Natural killer cell (primary cell): Measurements from ENCODE around the gene KRTAP5-3. TPM values are rescaled to one million over a fixed set of nuclear protein-coding genes. Genes with fewer than 3 reads are reported as not detected.

Source experiments
- ATAC-seq, 3 donors: fragments of 150-1000 bp in 2 of 3; fragments of 200-7000 bp in 1 of 3; cut with Tn5 transposase; 1 replicate in 1 of 3; 2 replicates in 2 of 3; pipeline ENCODE4 v1.10.0; 2021; ENCODE audit warnings: mild to moderate bottlenecking in 2 of 3, moderate library complexity in 2 of 3
- DNase-seq, 2 donors: peaks; one replicate each; pipeline versions ENCODE4 v3.0.0 to v3.0.0-alpha.2; 2013 to 2021; ENCODE audit warnings: mixed read lengths in 1 of 2
- H3K27ac ChIP-seq: one replicate; pipeline ENCODE4 v1.5.1; 2013; ENCODE audit warnings: mild to moderate bottlenecking, low read length
- H3K27me3 ChIP-seq: one replicate; pipeline ENCODE4 v1.6.1; 2013; ENCODE audit warnings: low read length; ENCODE audit not compliant: control insufficient read depth, insufficient read depth
- H3K36me3 ChIP-seq: one replicate; pipeline ENCODE4 v1.6.1; 2013; ENCODE audit warnings: low read length; ENCODE audit not compliant: control insufficient read depth, insufficient read depth
- H3K4me1 ChIP-seq: one replicate; pipeline ENCODE4 v1.6.1; 2013; ENCODE audit warnings: low read length; ENCODE audit not compliant: control insufficient read depth, insufficient read depth
- H3K4me3 ChIP-seq: one replicate; pipeline ENCODE4 v1.5.1; 2013; ENCODE audit warnings: low read length
- H3K9me3 ChIP-seq: one replicate; pipeline ENCODE4 v1.6.1; 2013; ENCODE audit warnings: low read length; ENCODE audit not compliant: control insufficient read depth, insufficient read depth
- H3K27ac Mint-ChIP-seq, 2 donors: one replicate each; pipeline ENCODE4 v1.8.0; 2022; ENCODE audit warnings: mild to moderate bottlenecking in 2 of 2, mixed read lengths in 2 of 2, moderate library complexity in 1 of 2
- H3K27me3 Mint-ChIP-seq, 2 donors: one replicate each; pipeline ENCODE4 v1.8.0; 2022; ENCODE audit warnings: low read depth in 2 of 2, mixed read lengths in 2 of 2
- H3K36me3 Mint-ChIP-seq: one replicate; pipeline ENCODE4 v1.8.0; 2022; ENCODE audit warnings: mixed read lengths
- H3K4me1 Mint-ChIP-seq, 2 donors: one replicate each; pipeline ENCODE4 v1.8.0; 2022; ENCODE audit warnings: mixed read lengths in 2 of 2
- H3K4me3 Mint-ChIP-seq: one replicate; pipeline ENCODE4 v1.8.0; 2022; ENCODE audit warnings: mild to moderate bottlenecking, moderate library complexity, mixed read lengths
- H3K9me3 Mint-ChIP-seq, 2 donors: one replicate each; pipeline ENCODE4 v1.8.0; 2022; ENCODE audit warnings: mixed read lengths in 2 of 2
- CTCF ChIP-seq: fragments of 200-600 bp; IDR thresholded peaks from one replicate; pipeline ENCODE4 v1.8.0; 2022; ENCODE audit warnings: antibody characterized with exemption
- whole genome bisulfite sequencing: methylation state at CpG from one replicate; pipeline ENCODE4 v1.1.7; 2013; ENCODE audit warnings: missing lambda C conversion rate; ENCODE audit not compliant: insufficient coverage; 5-methylcytosine and 5-hydroxymethylcytosine counted together
- intact Hi-C: fragments of 100-400 bp; cut with micrococcal nuclease; formaldehyde crosslinking; loops from one replicate; pipeline ENCODE4 v1.14.2; 2022
- total RNA-seq, 4 donors: library from RNA; stranded (reverse); fragments of 120-200 nt in 1 of 4; gene quantifications; one replicate each; pipeline versions ENCODE4 v1.2.3 to v1.2.4, GENCODE V29; 2013 to 2022

Gene KRTAP5-3
- not detected for total RNA-seq
- total RNA-seq (2013): not detected

- Histone ChIP-seq H3K4me3 (no peak within 1 kb of the TSS), H3K27ac (no peak within 1 kb of the TSS), H3K4me1 (peaks cover 15% of the 10 kb centered on the region), H3K36me3 (no peaks in the 10 kb centered on the region), H3K27me3 (peaks cover 2% of the 10 kb centered on the region), H3K9me3 (no peaks in the 10 kb centered on the region)
- H3K9me3 Mint-ChIP-seq: no peaks in the 10 kb centered on the region
- WGBS: 84% methylated on average over 4 of the region's 4 CpGs
- H3K4me3 Mint-ChIP-seq: no peak within 1 kb of the TSS
- no peak for TF ChIP-seq CTCF
- H3K27me3 Mint-ChIP-seq: peaks cover 23 to 26% of the 10 kb centered on the region in 2 donors
- no peaks in the 10 kb centered on the region for H3K36me3 Mint-ChIP-seq
- intact Hi-C loops: no loop called here
- DNase-seq (no peak), ATAC-seq (no peak)
- H3K4me1 Mint-ChIP-seq: no peaks in the 10 kb centered on the region
- H3K27ac Mint-ChIP-seq: no peak within 1 kb of the TSS
Measured at GRCh38 chr11:1608363-1608762, at the start of gene KRTAP5-3. Gene KRTAP5-3, minus strand, starts transcription at chr11:1608463. Its CDS starts 78 bp downstream, at chr11:1608385.

GRCh38 chr11:1656670-1657069, 48.4 kb upstream of the KRTAP5-3 start:
- H3K27ac Mint-ChIP-seq: no peak overlapping the region
- Histone ChIP-seq H3K9me3 (no peaks in the 10 kb centered on the region), H3K4me1 (peaks cover 39% of the 10 kb centered on the region), H3K36me3 (no peaks in the 10 kb centered on the region), H3K4me3 (no peak overlapping the region), H3K27me3 (no peaks in the 10 kb centered on the region), H3K27ac (no peak overlapping the region)
- H3K36me3 Mint-ChIP-seq: peaks cover 6% of the 10 kb centered on the region
- no peak for DNase-seq
- peaks cover 8 to 36% of the 10 kb centered on the region in 2 donors for H3K27me3 Mint-ChIP-seq
- H3K4me1 Mint-ChIP-seq: peaks cover 20 to 25% of the 10 kb centered on the region in 2 donors
- H3K4me3 Mint-ChIP-seq: no peak overlapping the region
- H3K9me3 Mint-ChIP-seq: no peaks in the 10 kb centered on the region
- no peak for TF ChIP-seq CTCF
- intact Hi-C loops: no loop called here
- no peak for ATAC-seq
- WGBS: 79% methylated on average over 7 of the region's 7 CpGs

- DNase-seq (no peak), ATAC-seq (no peak)
- H3K4me3 Mint-ChIP-seq: no peak overlapping the region
- peaks cover 8 to 39% of the 10 kb centered on the region in 2 donors for H3K27me3 Mint-ChIP-seq
- WGBS: 88% methylated on average over 9 of the region's 9 CpGs
- H3K36me3 Mint-ChIP-seq: peaks cover 6% of the 10 kb centered on the region
- no peaks in the 10 kb centered on the region for H3K9me3 Mint-ChIP-seq
- intact Hi-C loops: no loop called here
- Histone ChIP-seq H3K27ac (no peak overlapping the region), H3K4me3 (no peak overlapping the region), H3K4me1 (peaks cover 32% of the 10 kb centered on the region), H3K36me3 (no peaks in the 10 kb centered on the region), H3K9me3 (no peaks in the 10 kb centered on the region), H3K27me3 (no peaks in the 10 kb centered on the region)
- TF ChIP-seq CTCF: no peak
- peaks cover 18 to 20% of the 10 kb centered on the region in 2 donors for H3K4me1 Mint-ChIP-seq
- H3K27ac Mint-ChIP-seq: no peak overlapping the region
Measured at GRCh38 chr11:1656061-1656441, 47.8 kb upstream of the KRTAP5-3 start.
